Right lobe of liver (tissue), 6 donors: ENCODE data around the gene SNPH. TPM values are rescaled to one million over a fixed set of nuclear protein-coding genes. Genes with fewer than 3 reads are reported as not detected.

Experiments
- ATAC-seq, 4 donors: fragments of 200-7000 bp; cut with Tn5 transposase; one replicate each; pipeline ENCODE4 v1.9.1; 2020; ENCODE audit warnings: mild to moderate bottlenecking in 4 of 4, moderate library complexity in 4 of 4
- DNase-seq, 3 donors: peaks; one replicate each; pipeline ENCODE4 v3.0.0-alpha.2; 2020
- H3K27ac ChIP-seq, 3 donors: fragments of 200-600 bp; one replicate each; pipeline ENCODE4 v1.8.0; 2022
- H3K27me3 ChIP-seq, 2 donors: fragments of 200-600 bp; one replicate each; pipeline ENCODE4 v1.8.0; 2022
- H3K36me3 ChIP-seq, 4 donors: fragments of 200-600 bp; sonication (generic) in 1 of 4; one replicate each; pipeline versions ENCODE4 v1.5.1 to v1.8.0; 2017 to 2022; ENCODE audit warnings: control low read depth in 1 of 4
- H3K4me1 ChIP-seq, 4 donors: fragments of 200-600 bp; sonication (generic) in 1 of 4; one replicate each; pipeline versions ENCODE4 v1.5.1 to v1.8.0; 2017 to 2022; ENCODE audit warnings: control low read depth in 1 of 4
- H3K4me3 ChIP-seq, 3 donors: fragments of 200-600 bp; one replicate each; pipeline ENCODE4 v1.8.0; 2022
- H3K9me3 ChIP-seq, 4 donors: fragments of 200-600 bp; sonication (generic) in 1 of 4; one replicate each; pipeline versions ENCODE4 v1.5.1 to v1.8.0; 2017 to 2022; ENCODE audit warnings: control low read depth in 1 of 4
- CTCF ChIP-seq, 4 donors: fragments of 200-600 bp in 3 of 4; fragments of 450-650 bp in 1 of 4; IDR thresholded peaks; one replicate each; pipeline versions ENCODE4 v1.5.1 to v1.8.0; 2016 to 2022; ENCODE audit warnings: antibody characterized with exemption in 4 of 4, mild to moderate bottlenecking in 2 of 4
- POLR2A ChIP-seq: fragments of 450-650 bp; IDR thresholded peaks from one replicate; pipeline ENCODE4 v1.6.1; 2017; ENCODE audit warnings: antibody characterized with exemption, mild to moderate bottlenecking
- WGBS: methylation state at CpG from one replicate; pipeline ENCODE4 v1.1.6; 2018; ENCODE audit warnings: low coverage, low lambda C conversion rate; ENCODE audit not compliant: insufficient coverage; ENCODE audit errors: missing lambda C conversion rate; 5-methylcytosine and 5-hydroxymethylcytosine counted together
- intact Hi-C, 2 donors: fragments of 100-400 bp; cut with DNase I; formaldehyde crosslinking; loops; one replicate each; pipeline versions ENCODE4 v1.11.2 to v1.14.1; 2022
- total RNA-seq, 6 experiments: library from RNA; depleted of rRNA in 2 of 6; stranded (reverse); fragments of >200 nt in 2 of 6; fragmentation: NEBNext Ultra II Directional in 3 of 6; extraction: Animal tissue kit (Norgen Biotek cat#: 25700) in 3 of 6; gene quantifications; one replicate each; pipeline versions ENCODE4 v1.1.0 to v1.2.4, GENCODE V29; 2016 to 2023
- donor health status: DM: no; HTN: yes; CAD: no.
- donor health status: DM: no; HTN: no; CAD: no.
- donor health status: DM: no; HTN: no; CAD: no.
- donor health status: DM: no; HTN: yes; CAD: no.
- donor health status: DM: no; HTN: yes; CAD: no.

The SNPH gene
- total RNA-seq, 6 experiments from 2014 or later: 0.11 to 0.61 (median 0.12) TPM

- intact Hi-C loops: loop anchor here (5.0 to 10.0 kb wide), 2 partner anchors 60 to 68 kb away; partner anchors contain the start of gene FKBP1A (in 1 of the 2)
- peak overlapping the region; percentile 98 to 100 (median 99) for H3K27ac ChIP-seq
- WGBS: 34% methylated on average over 15 of the region's 15 CpGs
- no peaks in the 10 kb centered on the region for H3K36me3 ChIP-seq
- DNase-seq: peak in 1 of 3 donors; percentile 43
- TF ChIP-seq CTCF (IDR thresholded peaks at IDR 0.05) (no peak), POLR2A (no peak)
- H3K9me3 ChIP-seq: no peaks in the 10 kb centered on the region
- H3K4me1 ChIP-seq: peaks cover 0 to 40% (median 21%) of the 10 kb centered on the region in 4 donors
- H3K27me3 ChIP-seq: no peaks in the 10 kb centered on the region
- ATAC-seq: no peak
- H3K4me3 ChIP-seq: peak overlapping the region; percentile 66 to 86 (median 74)
Observed at GRCh38 chr20:1324598-1325172, 58.6 kb downstream of the SNPH start.

- no peaks in the 10 kb centered on the region for H3K36me3 ChIP-seq
- peak overlapping the region; percentile 98 to 100 (median 99) for H3K27ac ChIP-seq
- peak; percentile 76 to 90 (median 87) for ATAC-seq
- intact Hi-C loops: loop anchor here (5.0 to 10.0 kb wide), 2 partner anchors 59 to 67 kb away; partner anchors contain the start of gene FKBP1A (in 1 of the 2)
- no peaks in the 10 kb centered on the region for H3K9me3 ChIP-seq
- peak; percentile 97 to 98 (median 98) for DNase-seq
- H3K4me3 ChIP-seq: peak overlapping the region; percentile 66 to 86 (median 74)
- peak in 1 of 4 donors; percentile 20 for TF ChIP-seq CTCF (IDR thresholded peaks at IDR 0.05)
- peak; percentile 98 for TF ChIP-seq POLR2A
- WGBS: under 1% methylated on average over 31 of the region's 56 CpGs
- peaks cover 0 to 44% (median 24%) of the 10 kb centered on the region in 4 donors for H3K4me1 ChIP-seq
- H3K27me3 ChIP-seq: no peaks in the 10 kb centered on the region
Observed at GRCh38 chr20:1325173-1326030, 59.3 kb downstream of the SNPH start.

- intact Hi-C loops: loop anchor here (5.0 to 10.0 kb wide), 2 partner anchors 59 to 66 kb away; partner anchors contain the start of gene FKBP1A (in 1 of the 2)
Observed at GRCh38 chr20:1326031-1326930, 60.2 kb downstream of the SNPH start.

More at GRCh38 chr20:1326031-1326930, 60.2 kb downstream of the SNPH start:
- Histone ChIP-seq H3K4me1 (peaks cover 0 to 44% (median 24%) of the 10 kb centered on the region in 4 donors), H3K27me3 (no peaks in the 10 kb centered on the region), H3K4me3 (peak overlapping the region; percentile 66 to 86 (median 74)), H3K36me3 (no peaks in the 10 kb centered on the region), H3K9me3 (no peaks in the 10 kb centered on the region), H3K27ac (peak overlapping the region; percentile 98 to 100 (median 99))
- DNase-seq (no peak), ATAC-seq (no peak)
- 20% methylated on average over 10 of the region's 10 CpGs for WGBS
- TF ChIP-seq POLR2A (no peak), CTCF (IDR thresholded peaks at IDR 0.05) (no peak)
